ENCODE results near the gene ZFAND6.

The ZFAND6 gene

DNA sequence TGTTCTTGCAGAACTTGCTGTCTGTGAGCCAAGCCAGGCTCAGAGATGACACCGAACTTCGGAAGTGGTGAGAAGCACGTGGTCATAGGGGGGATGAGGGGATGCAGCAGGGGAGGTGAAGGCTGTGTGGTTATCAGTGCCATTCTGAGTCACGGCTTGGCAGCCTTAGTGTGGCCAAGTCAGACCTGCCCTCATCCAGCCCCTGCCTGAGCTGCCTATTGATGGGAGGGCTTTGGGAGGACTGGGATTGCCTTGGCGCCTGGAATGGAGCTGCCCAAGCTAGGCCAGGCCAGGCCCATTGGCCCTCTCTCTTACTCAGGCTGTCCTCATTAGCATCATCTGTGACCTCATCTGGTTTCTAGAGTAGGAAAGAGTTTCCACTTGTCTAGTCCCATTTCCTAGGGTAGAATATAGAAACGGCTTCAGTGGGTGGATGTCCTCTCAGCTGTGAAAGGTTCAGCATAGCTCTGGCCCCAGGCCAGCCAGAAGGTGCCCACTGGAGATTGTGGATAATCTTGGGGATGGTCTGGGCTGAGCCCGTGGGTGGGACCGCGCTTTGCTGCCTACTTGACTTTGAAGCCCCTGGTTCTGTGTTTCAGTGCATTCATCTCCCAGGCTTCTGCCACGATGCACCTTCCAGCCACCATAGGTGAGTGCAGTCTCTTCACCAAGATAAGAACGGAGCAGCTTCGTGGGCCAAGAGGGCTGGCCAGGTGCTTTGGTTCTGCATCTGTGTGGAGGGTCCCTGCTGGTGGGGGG lies 100.5 kb downstream of the ZFAND6 start:
- Mint-ChIP-seq H3K27me3 (no peaks in the 10 kb centered on the region), H3K4me3 (peak overlapping the region in 1 of 2 donors; percentile 13), H3K27ac (peak overlapping the region in 1 of 2 donors; percentile 13), H3K9me3 (no peaks in the 10 kb centered on the region), H3K4me1 (peaks cover 33% of the 10 kb centered on the region)
- ATAC-seq (peak; percentile 65), DNase-seq (peak in 1 of 2 donors; percentile 29)

DNA sequence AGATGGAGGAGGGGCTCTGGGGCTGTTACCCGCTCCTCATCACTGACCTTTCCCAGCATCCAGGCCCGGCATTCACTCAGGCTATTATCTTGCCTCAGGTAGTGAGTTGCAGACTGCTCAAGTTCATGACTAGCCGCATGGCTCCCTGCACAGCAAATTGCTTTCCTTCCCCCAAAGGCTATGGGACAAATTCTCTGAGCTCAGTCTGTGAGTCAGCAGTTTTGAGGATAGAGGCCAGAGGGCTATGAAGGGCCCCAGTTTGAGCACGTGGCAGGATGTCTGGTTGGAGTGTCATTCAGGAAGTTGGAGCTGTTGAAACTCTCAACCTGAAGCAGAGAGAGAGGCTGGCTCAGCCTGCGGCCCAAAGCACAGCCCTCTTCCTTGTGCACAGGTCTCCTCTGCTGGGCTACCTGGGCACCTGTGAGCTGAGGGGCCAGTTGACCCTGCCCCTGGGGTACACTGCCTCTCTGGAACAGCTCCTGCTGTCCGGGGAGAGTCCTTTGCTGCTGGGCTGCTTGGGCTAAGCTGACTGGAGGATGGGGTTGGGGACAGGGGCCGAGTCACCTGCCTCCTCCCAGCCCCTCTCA lies 101.2 kb downstream of the ZFAND6 start:
- no peaks in the 10 kb centered on the region for H3K27me3 Mint-ChIP-seq
- DNase-seq: peak in 1 of 2 donors; percentile 55

DNA sequence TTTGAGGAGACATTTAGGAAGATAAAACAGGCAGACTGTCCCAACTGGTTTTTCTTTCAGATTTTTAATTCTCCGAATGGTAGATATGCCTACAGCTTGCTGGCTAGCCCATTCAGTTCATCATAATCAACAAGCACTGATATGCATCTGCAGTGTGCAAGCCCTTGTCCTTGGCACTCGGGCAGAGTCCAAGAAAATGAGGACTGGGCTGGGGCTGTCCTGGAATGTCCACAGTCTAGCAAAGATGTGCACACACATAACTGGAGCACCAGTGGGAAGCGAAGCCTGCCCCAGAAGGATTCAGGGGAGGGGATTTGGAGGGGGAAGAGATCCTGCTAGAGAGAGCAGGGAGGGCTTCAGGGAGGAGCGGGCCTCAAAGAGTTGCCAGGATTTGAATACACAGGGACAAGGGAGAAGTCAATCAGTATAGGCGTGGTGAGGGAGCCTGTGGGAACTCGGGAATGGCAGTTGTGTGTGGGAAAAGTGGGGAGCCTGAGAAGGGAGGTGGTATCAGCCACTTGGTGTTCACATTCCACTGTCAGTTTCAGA lies 102.1 kb downstream of the ZFAND6 start:
- peak overlapping the region in 1 of 2 donors; percentile 11 for H3K27ac Mint-ChIP-seq
- ATAC-seq (no peak), DNase-seq (no peak)
- no peak overlapping the region for H3K4me3 Mint-ChIP-seq
- H3K9me3 Mint-ChIP-seq: no peaks in the 10 kb centered on the region
- H3K4me1 Mint-ChIP-seq: peaks cover 24% of the 10 kb centered on the region
- H3K27me3 Mint-ChIP-seq: no peaks in the 10 kb centered on the region

More for the DNA sequence above, 101.2 kb downstream of the ZFAND6 start:
- peak overlapping the region; percentile 13 to 77 for H3K27ac Mint-ChIP-seq
- peak; percentile 94 for ATAC-seq
- peak overlapping the region; percentile 13 to 35 for H3K4me3 Mint-ChIP-seq
- peaks cover 26% of the 10 kb centered on the region for H3K4me1 Mint-ChIP-seq
- no peaks in the 10 kb centered on the region for H3K9me3 Mint-ChIP-seq

DNA sequence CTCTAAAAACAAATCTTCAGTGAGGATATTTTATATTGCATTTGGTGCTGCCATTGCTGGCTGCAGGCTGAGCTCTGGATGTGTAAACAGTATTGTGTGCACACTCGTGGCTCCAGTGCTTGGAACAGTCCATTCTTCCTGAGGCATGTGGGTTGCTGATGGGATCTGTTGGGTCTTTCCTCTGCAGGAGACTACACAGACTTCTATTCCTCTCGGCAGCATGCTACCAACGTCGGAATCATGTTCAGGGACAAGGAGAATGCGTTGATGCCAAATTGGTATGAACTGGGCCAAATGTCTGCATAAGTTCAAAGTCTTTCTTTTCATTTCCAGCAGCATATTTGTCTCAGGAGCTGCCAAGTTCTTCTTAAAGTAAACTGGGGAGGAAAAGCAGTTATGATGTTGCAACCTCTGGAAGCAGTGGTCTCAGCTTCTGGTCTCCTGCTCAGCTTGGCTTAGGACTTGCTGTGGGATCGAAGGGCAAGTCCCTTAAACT lies 102.6 kb downstream of the ZFAND6 start:
- no peak for ATAC-seq
- Mint-ChIP-seq H3K27me3 (no peaks in the 10 kb centered on the region), H3K4me3 (no peak overlapping the region), H3K4me1 (peaks cover 24% of the 10 kb centered on the region), H3K9me3 (no peaks in the 10 kb centered on the region), H3K27ac (no peak overlapping the region)
- no peak for DNase-seq

DNA sequence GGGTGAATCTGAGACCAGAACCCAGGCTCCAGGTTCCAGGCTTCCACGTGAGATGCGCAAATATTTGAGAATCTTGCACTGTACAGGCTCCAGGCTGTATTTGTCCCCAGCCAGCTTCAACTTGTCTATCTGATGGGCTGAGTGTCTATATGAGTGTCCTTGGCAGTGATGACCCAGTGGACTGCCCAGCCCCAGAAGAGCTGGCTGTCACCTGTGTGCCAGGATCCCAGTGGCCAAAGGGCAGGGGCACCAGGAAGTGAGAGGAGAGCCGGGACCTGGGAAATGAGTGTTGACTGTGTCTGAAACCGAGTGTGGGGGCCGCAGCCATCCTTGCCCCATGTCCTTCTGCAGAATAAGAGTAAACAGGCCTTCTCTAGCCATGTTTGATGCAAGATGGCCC lies 103.7 kb downstream of the ZFAND6 start:
- ATAC-seq (no peak), DNase-seq (no peak)
- Mint-ChIP-seq H3K27ac (no peak overlapping the region), H3K27me3 (no peaks in the 10 kb centered on the region), H3K4me1 (peaks cover 24% of the 10 kb centered on the region), H3K9me3 (no peaks in the 10 kb centered on the region), H3K4me3 (no peak overlapping the region)

DNA sequence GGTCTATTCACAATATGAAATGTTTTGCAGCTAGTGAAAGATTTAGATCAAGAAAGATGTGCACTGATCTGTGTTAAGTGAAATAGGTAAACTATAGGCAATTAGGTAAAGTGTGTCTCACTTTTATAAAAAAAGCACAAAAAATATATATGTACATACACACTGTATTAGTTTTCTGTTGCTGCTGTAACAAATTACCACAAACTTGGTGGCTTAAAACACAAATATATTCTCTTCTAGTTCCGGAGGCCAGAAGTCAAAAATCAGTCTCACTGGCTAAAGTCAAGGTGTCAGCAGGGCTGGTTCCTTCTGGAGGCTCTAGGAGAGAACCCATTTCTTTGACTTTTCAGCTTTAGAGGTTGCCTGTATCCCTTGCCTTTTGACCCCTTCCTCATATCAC lies 104.4 kb downstream of the ZFAND6 start:
- no peak for ATAC-seq
- Mint-ChIP-seq H3K27me3 (no peaks in the 10 kb centered on the region), H3K9me3 (no peaks in the 10 kb centered on the region), H3K4me1 (peaks cover 24% of the 10 kb centered on the region), H3K4me3 (no peak overlapping the region), H3K27ac (no peak overlapping the region)
- no peak for DNase-seq

DNA sequence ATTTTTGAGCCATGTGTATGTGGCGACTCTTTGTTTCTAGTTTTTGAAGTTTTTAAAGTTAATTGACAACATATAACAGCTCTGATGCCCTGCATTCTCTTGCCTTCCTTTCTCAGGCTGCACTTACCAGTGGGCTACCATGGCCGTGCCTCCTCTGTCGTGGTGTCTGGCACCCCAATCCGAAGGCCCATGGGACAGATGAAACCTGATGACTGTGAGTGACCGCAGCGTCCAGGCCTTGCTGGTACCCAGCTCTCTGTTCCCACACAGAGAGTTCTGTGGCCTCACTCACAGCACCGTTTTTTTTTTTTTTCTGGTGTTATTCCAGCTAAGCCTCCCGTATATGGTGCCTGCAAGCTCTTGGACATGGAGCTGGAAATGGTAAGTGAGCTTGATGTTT lies 108.5 kb downstream of the ZFAND6 start:
- Mint-ChIP-seq H3K27me3 (no peaks in the 10 kb centered on the region), H3K4me1 (no peaks in the 10 kb centered on the region), H3K4me3 (no peak overlapping the region), H3K27ac (no peak overlapping the region), H3K9me3 (no peaks in the 10 kb centered on the region)
- ATAC-seq: no peak
- no peak for DNase-seq

DNA sequence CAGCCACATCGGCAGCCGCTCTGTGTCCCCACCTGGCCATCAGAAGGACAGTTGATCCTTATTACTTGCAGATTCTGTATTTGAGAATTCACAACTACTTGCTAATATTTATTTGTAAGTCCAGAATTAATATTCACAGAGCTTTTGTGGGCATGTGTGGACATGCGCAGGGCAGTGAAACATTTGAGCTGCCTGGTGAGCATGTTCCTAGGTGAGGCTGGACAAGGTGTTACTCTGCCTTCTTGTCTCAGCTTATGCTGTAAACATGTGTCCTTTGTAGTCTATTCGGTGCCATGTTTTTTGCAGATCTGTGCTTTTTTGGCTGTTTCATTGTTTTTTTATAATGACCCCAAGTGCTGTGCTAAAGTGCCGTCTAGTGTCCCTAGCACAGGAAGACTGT lies 108.9 kb downstream of the ZFAND6 start:
- H3K4me3 Mint-ChIP-seq: no peak overlapping the region

DNA sequence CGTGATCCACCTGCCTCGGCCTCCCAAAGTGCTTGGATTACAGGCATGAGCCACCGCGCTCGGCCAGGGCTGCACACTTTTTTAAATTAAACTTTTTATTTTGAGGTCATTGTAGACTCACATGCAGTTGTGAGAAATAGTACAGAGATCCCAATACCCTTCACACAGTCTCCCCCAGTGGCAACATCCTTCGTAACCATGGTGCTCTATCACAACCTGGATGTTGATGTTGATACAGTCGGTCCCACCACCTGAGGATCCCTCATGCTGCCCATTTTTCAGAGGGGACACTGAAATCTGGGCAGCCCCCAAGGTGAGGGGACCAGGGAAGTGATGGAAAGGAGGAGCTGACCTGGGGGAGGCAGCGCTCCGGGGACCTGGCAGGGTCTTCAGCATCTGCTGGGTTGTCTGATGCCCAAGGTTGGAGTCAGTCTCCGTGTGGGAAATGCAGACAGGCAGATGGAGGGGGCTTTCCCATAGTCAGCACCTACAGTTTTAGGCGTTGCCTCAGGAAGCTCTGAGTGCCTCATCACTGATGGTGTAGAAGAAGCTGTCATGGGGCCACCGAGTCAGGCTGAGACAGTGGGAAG lies 110.4 kb downstream of the ZFAND6 start:
- peaks cover 5% of the 10 kb centered on the region for H3K4me1 Mint-ChIP-seq

More for the DNA sequence above, 108.9 kb downstream of the ZFAND6 start:
- no peaks in the 10 kb centered on the region for H3K27me3 Mint-ChIP-seq
- DNase-seq: no peak
- no peak for ATAC-seq
- H3K9me3 Mint-ChIP-seq: no peaks in the 10 kb centered on the region
- H3K4me1 Mint-ChIP-seq: peaks cover 5% of the 10 kb centered on the region
- no peak overlapping the region for H3K27ac Mint-ChIP-seq

DNA sequence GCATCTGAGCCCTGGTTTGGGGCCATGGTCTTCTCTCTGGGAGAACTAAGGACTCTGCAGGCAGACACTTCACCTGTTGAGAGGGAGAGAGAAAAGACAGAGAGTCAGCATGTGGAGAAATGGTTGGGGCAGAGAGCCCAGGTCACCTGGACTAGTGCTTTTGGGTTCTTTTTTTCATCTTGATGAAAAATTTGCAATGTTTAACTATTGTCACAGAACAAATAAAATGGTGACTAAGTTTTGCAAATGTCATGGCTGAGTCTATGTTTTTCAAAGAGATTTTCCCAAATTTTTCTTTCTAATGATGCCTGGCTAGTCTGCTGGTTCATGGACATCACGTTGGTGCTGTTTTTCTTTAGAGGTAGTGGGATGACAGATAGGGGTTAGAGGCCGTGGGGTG lies 111.1 kb downstream of the ZFAND6 start:
- H3K4me1 Mint-ChIP-seq: peaks cover 5% of the 10 kb centered on the region
- H3K27ac Mint-ChIP-seq: no peak overlapping the region
- H3K4me3 Mint-ChIP-seq: no peak overlapping the region
- H3K27me3 Mint-ChIP-seq: no peaks in the 10 kb centered on the region
- no peak for DNase-seq
- no peak for ATAC-seq
- no peaks in the 10 kb centered on the region for H3K9me3 Mint-ChIP-seq

More for the DNA sequence above, 110.4 kb downstream of the ZFAND6 start:
- DNase-seq: no peak
- Mint-ChIP-seq H3K27ac (peak overlapping the region in 1 of 2 donors; percentile 85), H3K4me3 (no peak overlapping the region), H3K9me3 (no peaks in the 10 kb centered on the region), H3K27me3 (no peaks in the 10 kb centered on the region)
- no peak for ATAC-seq

DNA sequence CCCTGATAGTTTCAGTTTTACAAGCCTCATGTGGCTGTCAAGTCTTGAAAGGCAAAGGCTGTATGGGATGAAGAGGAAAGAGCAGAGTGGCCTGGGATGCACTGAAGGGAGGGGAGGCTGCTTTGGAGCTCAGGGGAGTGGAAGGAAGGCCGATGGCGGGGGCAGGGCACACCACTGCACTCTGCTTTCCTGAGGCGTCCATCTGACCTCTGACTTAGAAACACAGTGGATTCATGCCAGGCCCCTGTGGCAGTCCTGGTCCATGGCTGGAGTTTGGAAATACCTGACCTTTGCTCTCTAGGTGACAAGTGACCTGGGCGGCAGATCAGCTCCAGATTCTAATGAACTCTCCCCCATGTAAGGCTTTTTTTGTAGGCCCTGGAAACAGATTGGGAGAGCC lies 112.3 kb downstream of the ZFAND6 start:
- H3K27me3 Mint-ChIP-seq: no peaks in the 10 kb centered on the region
- no peak overlapping the region for H3K4me3 Mint-ChIP-seq
- H3K9me3 Mint-ChIP-seq: no peaks in the 10 kb centered on the region
- ATAC-seq (no peak), DNase-seq (no peak)
- peak overlapping the region in 1 of 2 donors; percentile 15 for H3K27ac Mint-ChIP-seq
- peaks cover 5% of the 10 kb centered on the region for H3K4me1 Mint-ChIP-seq

DNA sequence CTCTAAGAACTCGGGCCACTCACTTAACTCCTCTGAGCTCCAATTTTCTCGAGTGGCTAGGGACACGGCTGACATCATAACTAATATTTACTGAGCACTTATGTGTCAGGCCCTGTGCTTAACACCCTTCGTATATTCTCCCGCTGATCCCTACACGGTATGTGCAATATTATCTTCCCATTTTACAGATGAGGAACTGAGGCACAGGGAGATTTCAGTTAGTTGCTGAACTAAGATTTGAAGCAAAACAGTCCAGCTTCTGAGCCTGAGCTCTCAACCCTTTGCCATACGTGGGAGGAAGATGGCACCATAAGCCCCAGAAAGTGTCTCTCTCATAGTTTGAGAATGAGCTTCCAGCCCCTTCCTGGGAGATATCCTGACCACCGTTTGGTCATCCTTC lies 112.9 kb downstream of the ZFAND6 start:
- DNase-seq (no peak), ATAC-seq (no peak)
- H3K27ac Mint-ChIP-seq: no peak overlapping the region
- no peaks in the 10 kb centered on the region for H3K27me3 Mint-ChIP-seq
- H3K4me3 Mint-ChIP-seq: no peak overlapping the region
- peaks cover 5% of the 10 kb centered on the region for H3K4me1 Mint-ChIP-seq
- H3K9me3 Mint-ChIP-seq: no peaks in the 10 kb centered on the region

DNA sequence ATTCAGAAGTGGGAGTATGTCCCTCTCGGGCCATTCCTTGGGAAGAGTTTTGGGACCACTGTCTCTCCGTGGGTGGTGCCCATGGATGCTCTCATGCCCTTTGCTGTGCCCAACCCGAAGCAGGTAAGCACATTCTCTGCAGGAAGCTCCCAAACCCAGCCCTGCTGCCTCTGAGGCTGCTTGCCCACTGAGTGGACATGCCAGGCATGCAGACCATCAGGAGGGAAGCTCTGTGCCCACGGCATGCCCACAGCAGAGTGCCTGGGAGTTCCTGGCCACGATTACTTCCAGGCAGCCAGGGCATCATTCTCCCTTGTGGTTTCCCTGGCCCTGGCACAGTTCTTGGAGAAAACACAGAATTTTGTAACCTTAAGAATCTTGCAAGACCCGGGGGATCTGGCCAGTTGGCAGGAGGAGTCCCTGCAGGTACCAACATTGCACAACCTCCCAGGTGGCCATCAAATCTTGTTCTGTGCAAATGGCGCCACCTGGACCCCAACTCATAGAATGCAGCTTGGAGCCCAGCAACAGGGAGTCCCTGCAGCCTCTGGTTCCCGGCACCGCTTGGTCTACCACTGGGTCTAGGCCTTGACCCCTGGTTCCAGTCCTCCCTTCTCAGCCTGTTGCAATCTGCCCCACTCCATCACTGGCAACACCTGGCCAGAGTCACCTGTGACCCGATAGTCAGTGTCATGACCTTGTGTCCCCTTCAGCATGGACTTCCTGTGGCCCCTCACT lies 113.7 kb downstream of the ZFAND6 start:
- peaks cover 5% of the 10 kb centered on the region for H3K4me1 Mint-ChIP-seq
- H3K27ac Mint-ChIP-seq: no peak overlapping the region
- DNase-seq: peak; percentile 65 to 72
- H3K4me3 Mint-ChIP-seq: no peak overlapping the region
- H3K9me3 Mint-ChIP-seq: no peaks in the 10 kb centered on the region
- H3K27me3 Mint-ChIP-seq: no peaks in the 10 kb centered on the region
- ATAC-seq: peak; percentile 89

DNA sequence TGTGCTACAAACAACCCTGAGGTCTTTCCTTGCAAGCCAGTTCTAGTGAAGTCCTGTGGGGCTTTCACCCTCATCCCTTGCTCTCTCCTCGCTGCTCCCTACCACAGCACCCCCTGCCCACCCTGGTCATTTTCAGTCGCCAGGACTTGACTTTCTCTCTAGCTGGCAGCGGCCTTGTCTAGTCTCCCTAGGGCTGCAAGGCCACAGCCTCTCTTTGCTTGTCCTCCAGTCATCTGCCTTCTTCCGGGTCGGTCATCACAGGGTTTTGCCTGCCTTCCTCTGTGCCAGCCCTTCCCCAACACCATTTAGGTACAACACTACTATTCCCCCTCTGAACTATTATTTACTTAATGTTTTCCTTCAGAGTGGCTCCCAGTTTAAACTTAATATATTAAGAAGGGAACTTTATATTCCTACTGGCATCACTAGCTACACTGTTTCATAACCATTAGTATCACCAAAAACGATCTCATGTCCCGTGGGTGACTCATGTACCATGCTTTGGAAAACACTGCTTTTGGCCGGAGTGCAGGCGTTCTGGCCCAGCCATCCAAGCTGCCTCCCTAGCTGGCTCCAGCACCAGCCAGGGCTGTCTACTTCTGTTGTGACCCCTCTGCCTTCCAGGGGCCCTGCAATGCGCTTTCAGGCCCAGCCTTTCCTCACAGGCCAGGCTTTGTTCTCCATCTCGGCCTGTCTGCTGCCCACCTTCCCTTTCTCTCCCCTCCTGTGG lies 114.7 kb downstream of the ZFAND6 start:
- peaks cover 5% of the 10 kb centered on the region for H3K4me1 Mint-ChIP-seq
- ATAC-seq: no peak
- H3K27me3 Mint-ChIP-seq: no peaks in the 10 kb centered on the region
- no peaks in the 10 kb centered on the region for H3K9me3 Mint-ChIP-seq
- no peak overlapping the region for H3K4me3 Mint-ChIP-seq
- H3K27ac Mint-ChIP-seq: peak overlapping the region in 1 of 2 donors; percentile 64
- no peak for DNase-seq

DNA sequence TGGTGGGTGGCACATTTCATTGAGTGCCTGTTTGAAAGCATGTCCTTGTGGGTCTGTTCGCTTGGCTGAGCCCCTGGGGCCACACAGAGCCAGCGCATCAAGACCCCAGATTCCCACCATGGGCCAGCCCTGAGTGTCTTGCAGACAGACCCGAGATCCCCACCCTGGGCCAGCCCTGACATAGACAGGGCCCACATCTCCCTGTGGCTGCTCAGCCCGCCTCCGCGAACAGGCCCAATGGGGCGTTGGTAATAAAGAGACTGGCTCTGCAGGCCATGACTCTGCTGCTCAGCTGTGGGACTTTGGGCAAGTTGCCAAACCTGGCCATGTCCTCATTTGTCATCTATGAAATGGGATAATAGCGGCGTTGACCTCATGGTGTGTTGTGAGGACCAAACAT lies 116.0 kb downstream of the ZFAND6 start:
- Mint-ChIP-seq H3K27me3 (no peaks in the 10 kb centered on the region), H3K27ac (peak overlapping the region in 1 of 2 donors; percentile 38), H3K4me3 (no peak overlapping the region), H3K9me3 (no peaks in the 10 kb centered on the region), H3K4me1 (peaks cover 5% of the 10 kb centered on the region)
- no peak for ATAC-seq
- no peak for DNase-seq

Measured in stimulated activated naive CD8-positive, alpha-beta T cell treated with anti-CD3 and anti-CD28 coated beads, Interleukin-15, amount 100 ng/mL, for 72 hours (primary cell).